Erythroblast (primary cell): ENCODE data around the gene FER.
"Not testable (repeated sequence)": the region's sequence is repeated elsewhere in the genome, so short reads cannot be mapped to it uniquely, and the experiment has no call there.

Experiments used
- DNase-seq, 2 experiments: peaks; one replicate each; lab custom pipeline; 2025; lab: John Stamatoyannopoulos, UW
- GATA1 ChIP-seq: IDR thresholded peaks from 2 replicates; pipeline ENCODE4 v1.6.1; 2011; ENCODE audit warnings: low read depth, mild to moderate bottlenecking, control low read depth, low read length, moderate library complexity
- POLR2A ChIP-seq: IDR thresholded peaks from 2 replicates; pipeline ENCODE4 v1.6.1; 2011; ENCODE audit warnings: mild to moderate bottlenecking, low read length

FER gene

GRCh38 chr5:108857905-108858304 is 110.2 kb downstream of the FER start:
- TF ChIP-seq GATA1 (no peak), POLR2A (no peak)
- no peak for DNase-seq

- no peak for DNase-seq
Observed at GRCh38 chr5:108858959-108859358, 111.3 kb downstream of the FER start.

GRCh38 chr5:108862211-108862610 is 114.5 kb downstream of the FER start:
- no peak for TF ChIP-seq POLR2A
- TF ChIP-seq GATA1, result no peak
- DNase-seq, result no peak

More at GRCh38 chr5:108858959-108859358, 111.3 kb downstream of the FER start:
- TF ChIP-seq GATA1 (no peak), POLR2A (no peak)

- DNase-seq, result not testable (repeated sequence)
Observed at GRCh38 chr5:108866097-108866496, 118.4 kb downstream of the FER start.

GRCh38 chr5:108867656-108868055 is 120.0 kb downstream of the FER start:
- no peak for DNase-seq
- TF ChIP-seq GATA1 (no peak), POLR2A (no peak)

GRCh38 chr5:108869066-108869465 is 121.4 kb downstream of the FER start:
- no peak for DNase-seq
- TF ChIP-seq GATA1 (no peak), POLR2A (no peak)

DNA sequence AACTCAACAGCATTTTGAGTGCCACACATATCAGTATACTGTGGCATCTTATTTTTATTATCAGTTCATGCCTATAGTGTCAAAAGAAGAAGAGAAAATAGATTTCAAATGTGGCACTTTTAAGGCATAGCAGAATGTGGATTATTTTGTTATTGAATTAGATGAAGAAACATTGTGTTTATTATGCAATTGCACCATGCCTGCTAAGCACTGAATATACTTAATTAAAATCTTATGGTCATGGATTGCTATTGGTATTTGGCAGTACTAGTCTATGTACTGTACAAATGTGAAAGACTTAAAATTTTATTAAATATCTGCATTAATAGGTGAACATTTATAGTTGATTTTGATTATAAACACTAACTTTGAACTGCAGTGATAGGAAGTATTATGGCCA is 128.8 kb downstream of the FER start:
- no peak for TF ChIP-seq POLR2A
- no peak for DNase-seq

DNA sequence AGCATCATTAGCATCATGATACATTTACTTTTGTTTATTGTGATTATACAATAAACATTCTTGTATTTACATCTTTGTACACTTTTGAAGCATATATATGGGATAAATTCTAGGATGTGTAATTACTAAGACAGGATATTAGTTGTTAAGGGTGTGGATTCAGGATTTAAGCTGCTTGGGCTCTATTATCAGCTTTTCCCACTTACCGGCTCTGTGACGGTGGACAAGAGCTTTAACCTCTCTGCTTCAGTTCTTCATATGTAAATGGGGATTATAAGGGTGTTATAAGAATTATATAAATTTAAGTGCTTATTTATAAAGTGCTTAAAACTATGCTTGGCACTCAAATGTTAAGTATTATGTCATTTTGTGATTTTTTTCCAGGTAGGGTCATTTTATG is 131.1 kb downstream of the FER start:
- TF ChIP-seq POLR2A (no peak), GATA1 (no peak)
- DNase-seq, result no peak

GRCh38 chr5:108881133-108881532 is 133.4 kb downstream of the FER start:
- TF ChIP-seq POLR2A, result no peak
- no peak for TF ChIP-seq GATA1
- no peak for DNase-seq

- DNase-seq, result no peak
- TF ChIP-seq POLR2A, result no peak
- no peak for TF ChIP-seq GATA1
Observed at GRCh38 chr5:108884736-108885135, 137.0 kb downstream of the FER start.

DNA sequence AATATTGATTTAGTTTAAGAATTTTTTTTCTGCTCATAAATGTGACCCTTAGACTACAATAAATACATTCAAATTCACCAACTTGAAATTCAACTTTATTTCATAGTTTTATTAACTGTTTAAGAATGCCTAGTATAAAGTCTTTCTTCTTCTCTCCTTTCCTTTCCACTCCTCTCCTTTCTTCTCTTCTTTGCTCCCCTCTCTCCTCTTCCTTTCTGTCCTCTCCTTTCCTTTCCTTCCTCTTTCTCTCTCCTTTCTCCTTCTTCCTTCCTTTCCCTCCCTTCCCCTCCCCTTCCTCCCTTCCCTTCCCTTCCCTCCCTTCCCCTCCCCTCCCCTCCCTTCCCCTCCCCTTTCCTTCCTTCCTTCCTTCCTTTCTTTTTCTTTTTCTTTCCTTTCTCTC is 150.6 kb downstream of the FER start:
- DNase-seq, result no peak
- no peak for TF ChIP-seq GATA1
- TF ChIP-seq POLR2A, result no peak

DNA sequence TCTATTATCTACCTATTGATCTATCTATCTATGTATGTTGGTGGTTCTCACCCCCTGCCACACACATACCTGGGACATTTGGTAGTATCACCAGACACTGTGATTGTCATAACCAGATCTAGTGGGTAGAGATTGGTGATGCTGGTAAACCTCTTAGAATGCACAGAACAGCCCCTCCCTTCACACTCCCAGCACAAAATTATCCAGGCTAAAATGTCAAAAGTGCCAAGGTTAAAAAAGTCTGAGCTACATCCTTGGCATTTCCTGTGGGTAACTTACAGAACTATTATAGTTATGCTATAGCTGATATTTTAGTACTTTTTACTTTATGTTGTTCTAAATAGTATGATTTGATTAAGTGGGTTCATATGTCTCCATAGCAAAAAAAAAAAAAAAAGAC is 151.0 kb downstream of the FER start:
- no peak for TF ChIP-seq POLR2A
- TF ChIP-seq GATA1, result no peak
- DNase-seq, result no peak

- DNase-seq, result not testable (repeated sequence)
Observed at GRCh38 chr5:108899244-108899643, 151.5 kb downstream of the FER start.

DNA sequence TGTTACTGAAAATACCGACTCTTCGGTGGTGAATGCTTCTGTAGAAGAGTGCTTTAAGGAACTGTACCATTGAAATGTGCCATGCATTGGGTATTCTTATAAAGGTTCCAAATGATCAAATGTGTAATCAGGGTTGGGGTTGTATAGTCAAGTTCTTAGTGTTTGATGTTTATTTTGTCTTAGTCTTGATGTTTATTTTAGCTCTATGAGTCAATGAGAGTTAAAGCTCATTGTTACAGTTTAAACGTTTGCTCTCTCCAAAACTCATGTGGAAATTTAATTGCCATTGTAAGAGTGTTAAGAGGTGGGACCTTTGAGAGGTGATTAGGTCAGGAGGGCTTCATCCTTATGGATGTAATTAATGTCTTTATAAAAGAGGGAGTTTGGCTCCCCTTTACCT is 153.0 kb downstream of the FER start:
- TF ChIP-seq GATA1 (no peak), POLR2A (no peak)
- DNase-seq, result no peak

DNA sequence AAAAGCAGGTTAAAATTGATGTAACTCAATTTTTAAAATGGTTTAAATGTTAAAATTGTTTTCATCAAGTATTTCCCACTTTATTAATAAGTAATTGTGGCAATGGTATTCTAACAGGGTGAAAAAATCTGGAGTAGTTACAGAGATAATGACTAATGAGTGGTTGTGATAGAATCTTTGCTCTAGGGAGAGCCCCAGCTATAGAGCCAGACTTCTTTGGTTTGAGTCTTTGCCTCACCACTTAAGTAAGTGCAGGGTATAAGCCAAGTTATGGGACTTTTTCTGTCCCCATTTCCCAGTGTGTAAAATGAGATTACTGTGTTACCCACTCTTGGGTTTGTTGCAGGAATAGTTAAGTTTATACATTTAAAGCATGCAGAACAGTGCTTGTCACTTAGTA is 158.1 kb downstream of the FER start:
- no peak for DNase-seq
- TF ChIP-seq GATA1, result no peak
- TF ChIP-seq POLR2A, result no peak

DNA sequence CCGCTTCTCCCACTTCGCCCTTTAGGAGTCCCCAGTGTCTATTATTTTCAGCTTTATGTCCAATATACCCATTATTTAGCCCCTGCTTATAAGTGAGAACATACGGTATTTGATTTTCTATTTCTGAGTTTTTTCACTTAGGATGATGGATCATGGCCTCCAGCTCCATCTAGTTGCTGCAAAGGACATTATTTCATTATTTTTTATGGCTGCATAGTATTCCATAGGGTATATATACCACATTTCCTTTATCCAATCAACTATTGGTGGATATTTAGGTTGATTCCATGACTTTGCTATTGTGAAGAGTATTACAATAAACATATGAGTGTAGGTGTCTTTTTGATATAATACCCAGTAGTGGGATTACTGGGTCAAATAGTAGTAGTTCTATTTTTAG is 162.9 kb downstream of the FER start:
- DNase-seq, result no peak
- TF ChIP-seq POLR2A (no peak), GATA1 (no peak)
